Panc1 (cell line): ENCODE measurements around the gene TRIM39. TPM values are rescaled to one million over a fixed set of nuclear protein-coding genes. Genes with fewer than 3 reads are reported as not detected.

Source experiments
- ATAC-seq: fragments of 200-7000 bp; cut with Tn5 transposase; 2 replicates; pipeline ENCODE4 v1.9.1; 2020; ENCODE audit warnings: mild to moderate bottlenecking, moderate library complexity
- BruUV-seq: library from RNA; stranded (reverse); fragments of 400-500 nt; replicated peaks from 2 replicates; lab custom pipeline; 2021; lab: Mats Ljungman, UMichigan
- CTCF ChIA-PET: fragments of 300-600 bp; sonication (Branson Sonifier 250); formaldehyde crosslinking; loops from one replicate; lab custom pipeline; 2022; ENCODE audit warnings: antibody characterized with exemption; lab: Charles Lee
- POLR2A ChIA-PET: fragments of 300-600 bp; sonication (Branson Sonifier 250); formaldehyde crosslinking; loops from one replicate; lab custom pipeline; 2022; ENCODE audit warnings: antibody characterized with exemption; lab: Charles Lee
- DNase-seq: peaks from one replicate; pipeline ENCODE4 v3.0.0-alpha.2; 2010; ENCODE audit warnings: low read depth, low spot score
- H3K27ac ChIP-seq: 2 replicates; pipeline ENCODE4 v1.5.1; 2011; ENCODE audit warnings: mild to moderate bottlenecking, low read length, inconsistent platforms
- H3K27me3 ChIP-seq: fragments of 200-500 bp; sonication (Bioruptor generic); 2 replicates; pipeline ENCODE4 v1.6.0; 2014; ENCODE audit warnings: low read length, inconsistent platforms; ENCODE audit not compliant: control insufficient read depth, insufficient read depth
- H3K36me3 ChIP-seq: fragments of 200-500 bp; sonication (Bioruptor generic); 2 replicates; pipeline ENCODE4 v1.5.1; 2014; ENCODE audit warnings: inconsistent platforms, mild to moderate bottlenecking, low read length, moderate library complexity; ENCODE audit not compliant: control insufficient read depth, insufficient read depth
- H3K4me1 ChIP-seq: 2 replicates; pipeline ENCODE4 v1.5.1; 2011; ENCODE audit warnings: inconsistent platforms, mild to moderate bottlenecking, low read length, moderate library complexity; ENCODE audit not compliant: control insufficient read depth, insufficient read depth
- H3K4me3 ChIP-seq, 2 experiments: 2 replicates each; pipeline ENCODE4 v1.5.1; 2011 to 2012; ENCODE audit warnings: low read depth in 2 of 2, low read length in 2 of 2, mild to moderate bottlenecking in 2 of 2, inconsistent platforms in 1 of 2, moderate library complexity in 1 of 2
- H3K9me3 ChIP-seq: fragments of 200-500 bp; sonication (Bioruptor generic); 2 replicates; pipeline ENCODE4 v1.5.1; 2014; ENCODE audit warnings: low read depth, mild to moderate bottlenecking, inconsistent platforms, low read length, moderate library complexity; ENCODE audit not compliant: control insufficient read depth, insufficient read depth
- POLR2AphosphoS5 ChIP-seq: IDR thresholded peaks from 2 replicates; pipeline ENCODE4 v1.6.1; 2012; ENCODE audit warnings: mild to moderate bottlenecking, low read depth, low read length, moderate library complexity
- SIN3A ChIP-seq: IDR thresholded peaks from 2 replicates; pipeline ENCODE4 v1.6.1; 2012; ENCODE audit warnings: low read depth, mild to moderate bottlenecking, low read length, moderate library complexity, borderline replicate concordance; ENCODE audit not compliant: insufficient read depth
- TCF7L2 ChIP-seq: IDR thresholded peaks from 2 replicates; pipeline ENCODE4 v1.6.1; 2011; ENCODE audit warnings: mild to moderate bottlenecking, low read depth, low read length, inconsistent platforms
- in situ Hi-C: cut with HindIII; loops from 2 replicates; pipeline ENCODE4 v1.10.0; 2016; ENCODE audit warnings: low sequenced_read_pairs, low pct_unique_long_range_greater_than_20kb
- intact Hi-C: fragments of 100-400 bp; cut with micrococcal nuclease; formaldehyde crosslinking; loops from one replicate; pipeline ENCODE4 v1.10.0; 2022; ENCODE audit not compliant: unreplicated experiment
- total RNA-seq: library from RNA; stranded (reverse); gene quantifications from one replicate; pipeline ENCODE4 v1.2.1, GENCODE V29; 2021; ENCODE audit not compliant: unreplicated experiment
- TF ChIP-seq, protein P1 (sequence below): fragments of 450-650 bp; IDR thresholded peaks from 2 replicates; pipeline ENCODE4 v1.5.1; 2017; ENCODE audit warnings: mild to moderate bottlenecking
- TF ChIP-seq, protein P2 (sequence below), 2 experiments: IDR thresholded peaks; 2 replicates each; pipeline ENCODE4 v1.6.1; 2011 to 2012; ENCODE audit warnings: low read depth in 2 of 2, control low read depth in 1 of 2, low read length in 1 of 2, mild to moderate bottlenecking in 1 of 2, moderate library complexity in 1 of 2; ENCODE audit not compliant: insufficient read depth in 1 of 2

The TRIM39 gene
- total RNA-seq, 1 experiment from 2014 or later = 13.4 TPM

DNA sequence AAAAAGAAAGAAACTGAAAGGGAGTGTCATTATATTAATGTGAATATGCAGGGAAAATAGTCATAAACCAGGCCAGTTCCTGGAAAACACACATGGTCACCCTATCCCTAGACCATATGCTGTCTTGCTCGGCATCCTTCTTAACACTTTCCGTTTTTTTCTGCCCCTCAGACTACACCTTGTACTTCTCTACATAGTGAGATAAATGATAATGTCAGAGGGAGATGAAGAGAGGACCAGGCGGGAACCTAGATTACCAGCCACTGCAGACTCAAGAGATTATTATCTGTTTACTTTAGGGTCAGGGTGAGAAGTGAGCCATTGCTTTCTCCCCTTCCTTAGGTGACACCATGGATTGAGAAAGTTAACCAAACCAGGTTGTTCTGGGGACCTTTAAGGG lies 14.5 kb downstream of the TRIM39 start:
- DNase-seq (no peak), ATAC-seq (no peak)
- BruUV-seq = no TSS peak
- ChIA-PET POLR2A (no interaction called here), CTCF (no interaction called here)
- TF ChIP-seq TCF7L2 (no peak), POLR2AphosphoS5 (no peak), SIN3A (no peak)
- TF ChIP-seq, protein P1, sequence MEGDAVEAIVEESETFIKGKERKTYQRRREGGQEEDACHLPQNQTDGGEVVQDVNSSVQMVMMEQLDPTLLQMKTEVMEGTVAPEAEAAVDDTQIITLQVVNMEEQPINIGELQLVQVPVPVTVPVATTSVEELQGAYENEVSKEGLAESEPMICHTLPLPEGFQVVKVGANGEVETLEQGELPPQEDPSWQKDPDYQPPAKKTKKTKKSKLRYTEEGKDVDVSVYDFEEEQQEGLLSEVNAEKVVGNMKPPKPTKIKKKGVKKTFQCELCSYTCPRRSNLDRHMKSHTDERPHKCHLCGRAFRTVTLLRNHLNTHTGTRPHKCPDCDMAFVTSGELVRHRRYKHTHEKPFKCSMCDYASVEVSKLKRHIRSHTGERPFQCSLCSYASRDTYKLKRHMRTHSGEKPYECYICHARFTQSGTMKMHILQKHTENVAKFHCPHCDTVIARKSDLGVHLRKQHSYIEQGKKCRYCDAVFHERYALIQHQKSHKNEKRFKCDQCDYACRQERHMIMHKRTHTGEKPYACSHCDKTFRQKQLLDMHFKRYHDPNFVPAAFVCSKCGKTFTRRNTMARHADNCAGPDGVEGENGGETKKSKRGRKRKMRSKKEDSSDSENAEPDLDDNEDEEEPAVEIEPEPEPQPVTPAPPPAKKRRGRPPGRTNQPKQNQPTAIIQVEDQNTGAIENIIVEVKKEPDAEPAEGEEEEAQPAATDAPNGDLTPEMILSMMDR = no peak
- TF ChIP-seq, protein P2, sequence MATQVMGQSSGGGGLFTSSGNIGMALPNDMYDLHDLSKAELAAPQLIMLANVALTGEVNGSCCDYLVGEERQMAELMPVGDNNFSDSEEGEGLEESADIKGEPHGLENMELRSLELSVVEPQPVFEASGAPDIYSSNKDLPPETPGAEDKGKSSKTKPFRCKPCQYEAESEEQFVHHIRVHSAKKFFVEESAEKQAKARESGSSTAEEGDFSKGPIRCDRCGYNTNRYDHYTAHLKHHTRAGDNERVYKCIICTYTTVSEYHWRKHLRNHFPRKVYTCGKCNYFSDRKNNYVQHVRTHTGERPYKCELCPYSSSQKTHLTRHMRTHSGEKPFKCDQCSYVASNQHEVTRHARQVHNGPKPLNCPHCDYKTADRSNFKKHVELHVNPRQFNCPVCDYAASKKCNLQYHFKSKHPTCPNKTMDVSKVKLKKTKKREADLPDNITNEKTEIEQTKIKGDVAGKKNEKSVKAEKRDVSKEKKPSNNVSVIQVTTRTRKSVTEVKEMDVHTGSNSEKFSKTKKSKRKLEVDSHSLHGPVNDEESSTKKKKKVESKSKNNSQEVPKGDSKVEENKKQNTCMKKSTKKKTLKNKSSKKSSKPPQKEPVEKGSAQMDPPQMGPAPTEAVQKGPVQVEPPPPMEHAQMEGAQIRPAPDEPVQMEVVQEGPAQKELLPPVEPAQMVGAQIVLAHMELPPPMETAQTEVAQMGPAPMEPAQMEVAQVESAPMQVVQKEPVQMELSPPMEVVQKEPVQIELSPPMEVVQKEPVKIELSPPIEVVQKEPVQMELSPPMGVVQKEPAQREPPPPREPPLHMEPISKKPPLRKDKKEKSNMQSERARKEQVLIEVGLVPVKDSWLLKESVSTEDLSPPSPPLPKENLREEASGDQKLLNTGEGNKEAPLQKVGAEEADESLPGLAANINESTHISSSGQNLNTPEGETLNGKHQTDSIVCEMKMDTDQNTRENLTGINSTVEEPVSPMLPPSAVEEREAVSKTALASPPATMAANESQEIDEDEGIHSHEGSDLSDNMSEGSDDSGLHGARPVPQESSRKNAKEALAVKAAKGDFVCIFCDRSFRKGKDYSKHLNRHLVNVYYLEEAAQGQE (IDR thresholded peaks at IDR 0.05; ENCODE audit: insufficient read depth in 1 of 2, low read depth in 2 of 2, low read length in 1 of 2) = no peak
- no peak overlapping the region for H3K4me3 ChIP-seq
- no peaks in the 10 kb centered on the region for H3K9me3 ChIP-seq
- intact Hi-C loops = no loop called here
- H3K36me3 ChIP-seq = peaks cover under 1% of the 10 kb centered on the region; the same call in 1 of the 2 replicates
- H3K27ac ChIP-seq = no peak overlapping the region
- peaks cover 5% of the 10 kb centered on the region; the same call in 1 of the 2 replicates for H3K4me1 ChIP-seq
- H3K27me3 ChIP-seq = no peaks in the 10 kb centered on the region
- in situ Hi-C loops = no loop called here

DNA sequence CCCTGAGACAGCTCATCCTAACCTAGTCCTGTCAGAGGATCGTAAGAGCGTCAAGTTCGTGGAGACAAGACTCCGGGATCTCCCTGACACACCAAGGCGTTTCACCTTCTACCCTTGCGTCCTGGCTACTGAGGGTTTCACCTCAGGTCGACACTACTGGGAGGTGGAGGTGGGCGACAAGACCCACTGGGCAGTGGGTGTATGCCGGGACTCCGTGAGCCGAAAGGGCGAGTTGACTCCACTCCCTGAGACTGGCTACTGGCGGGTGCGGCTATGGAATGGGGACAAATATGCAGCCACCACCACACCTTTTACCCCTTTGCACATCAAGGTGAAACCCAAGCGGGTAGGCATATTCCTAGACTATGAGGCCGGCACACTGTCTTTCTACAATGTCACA lies 15.0 kb downstream of the TRIM39 start:
- no peak for TF ChIP-seq POLR2AphosphoS5
- TF ChIP-seq TCF7L2 = no peak
- TF ChIP-seq SIN3A = no peak
- TF ChIP-seq, protein P1 = no peak
- TF ChIP-seq, protein P2 (IDR thresholded peaks at IDR 0.05; ENCODE audit: insufficient read depth in 1 of 2, low read depth in 2 of 2, low read length in 1 of 2) = no peak
- no peak for ATAC-seq
- in situ Hi-C loops = no loop called here

More for the DNA sequence above, 15.0 kb downstream of the TRIM39 start:
- ChIA-PET CTCF (no interaction called here), POLR2A (no interaction called here)
- Histone ChIP-seq H3K27me3 (no peaks in the 10 kb centered on the region), H3K4me1 (peaks cover 5% of the 10 kb centered on the region; the same call in 1 of the 2 replicates), H3K9me3 (no peaks in the 10 kb centered on the region), H3K27ac (no peak overlapping the region), H3K4me3 (no peak overlapping the region), H3K36me3 (no peaks in the 10 kb centered on the region; the same call in 1 of the 2 replicates)
- intact Hi-C loops = no loop called here
- no peak for DNase-seq
- no TSS peak for BruUV-seq
